CD4-positive, alpha-beta T cell treated with Interferon alpha-2 for 1 hour (primary cell): ENCODE measurements around the gene MTO1.
"Not testable (repeated sequence)": the region's sequence is repeated elsewhere in the genome, so short reads cannot be mapped to it uniquely, and the experiment has no call there.

ENCODE experiments used
- DNase-seq, 2 donors: peaks; one replicate each; pipeline ENCODE4 v3.0.0-alpha.2; 2020 to 2022

Gene MTO1

DNA sequence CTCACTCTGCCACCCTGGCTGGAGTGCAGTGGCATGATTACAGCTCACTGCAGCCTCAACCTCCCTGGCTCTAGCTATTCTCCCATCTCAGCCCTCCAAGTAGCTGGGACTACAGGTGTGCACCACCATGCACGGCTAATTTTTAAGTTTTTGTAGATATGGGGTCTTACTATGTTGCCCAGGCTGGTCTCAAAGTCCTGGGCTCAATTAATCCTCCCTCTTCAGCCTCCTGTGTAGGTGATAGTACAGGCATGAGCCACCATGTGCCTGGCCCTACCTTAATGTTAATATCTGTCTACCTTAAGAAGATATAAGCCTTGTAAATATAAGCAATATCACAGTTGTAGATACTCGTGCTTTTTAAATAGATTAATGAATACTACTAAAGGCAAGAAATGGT, 42.6 kb downstream of the MTO1 start:
- no peak for DNase-seq

DNA sequence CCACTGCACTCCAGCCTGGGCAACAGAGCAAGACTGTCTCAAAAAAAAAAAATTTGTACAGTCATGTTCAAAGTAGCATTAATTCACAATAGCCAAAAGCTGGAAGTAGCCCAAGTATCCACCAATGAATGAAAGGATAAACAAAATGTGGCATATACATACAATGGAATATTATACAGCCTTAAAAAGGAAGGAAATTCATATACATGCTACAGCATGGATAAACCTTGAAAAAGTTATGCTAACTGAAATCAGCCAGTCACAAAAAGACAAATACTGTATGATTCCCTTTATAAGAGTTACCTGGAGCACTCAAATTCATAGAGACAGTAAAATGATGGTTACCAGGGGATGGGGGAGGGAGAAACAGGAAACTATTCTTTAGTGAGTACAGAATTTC, 43.6 kb downstream of the MTO1 start:
- no peak for DNase-seq

DNA sequence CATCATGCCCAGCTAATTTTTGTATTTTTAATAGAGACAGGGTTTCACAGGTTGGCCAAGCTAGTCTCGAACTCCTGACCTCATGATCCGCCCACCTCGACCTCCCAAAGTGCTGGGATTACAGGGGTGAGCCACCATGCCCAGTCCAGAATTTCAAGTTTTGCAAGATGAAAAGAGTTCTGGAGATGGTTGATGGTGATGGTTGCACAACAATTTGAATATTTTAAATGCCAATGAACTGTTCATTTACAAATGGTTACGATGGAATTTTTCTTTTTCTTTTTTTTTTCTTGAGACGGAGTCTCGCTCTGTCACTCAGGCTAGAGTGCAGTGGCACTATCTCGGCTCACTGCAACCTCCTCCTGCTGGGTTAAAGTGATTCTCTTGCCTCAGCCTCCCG, 44.2 kb downstream of the MTO1 start:
- not testable (repeated sequence) for DNase-seq

DNA sequence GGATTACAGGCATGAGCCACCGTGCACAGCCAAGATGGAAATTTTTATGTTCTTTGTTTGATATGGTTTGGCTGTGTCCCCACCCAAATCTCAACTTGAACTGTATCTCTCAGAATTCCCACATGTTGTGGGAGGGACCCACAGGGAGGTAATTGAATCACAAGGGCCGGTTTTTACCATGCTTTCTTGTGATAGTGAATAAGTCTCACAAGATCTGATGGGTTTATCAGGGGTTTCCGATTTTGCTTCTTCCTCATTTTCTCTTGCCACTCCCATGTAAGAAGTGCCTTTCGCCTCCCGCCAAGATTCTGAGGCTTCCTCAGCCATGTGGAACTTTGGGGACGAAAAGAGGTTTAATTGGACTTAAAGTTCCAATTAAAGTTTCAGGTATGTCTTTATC, 44.7 kb downstream of the MTO1 start:
- no peak for DNase-seq

DNA sequence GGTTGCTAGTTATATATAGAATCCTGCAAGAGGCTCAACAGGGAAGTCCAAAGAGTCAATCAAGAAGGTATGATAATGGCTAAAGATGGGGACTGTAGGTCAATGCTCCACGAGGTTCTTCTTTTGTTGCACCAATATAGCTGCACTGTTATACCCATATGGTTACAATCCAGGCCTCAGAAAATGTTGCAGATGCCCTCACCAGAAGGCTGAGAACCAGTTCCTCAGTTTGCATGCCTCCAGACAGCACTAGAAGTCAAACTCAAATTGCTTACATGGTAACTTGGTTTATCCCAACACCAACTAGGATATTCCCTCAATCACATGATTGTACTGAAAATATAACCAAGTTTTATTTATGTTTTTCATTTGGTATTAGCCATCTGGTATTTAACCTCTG, 47.2 kb downstream of the MTO1 start:
- no peak for DNase-seq

DNA sequence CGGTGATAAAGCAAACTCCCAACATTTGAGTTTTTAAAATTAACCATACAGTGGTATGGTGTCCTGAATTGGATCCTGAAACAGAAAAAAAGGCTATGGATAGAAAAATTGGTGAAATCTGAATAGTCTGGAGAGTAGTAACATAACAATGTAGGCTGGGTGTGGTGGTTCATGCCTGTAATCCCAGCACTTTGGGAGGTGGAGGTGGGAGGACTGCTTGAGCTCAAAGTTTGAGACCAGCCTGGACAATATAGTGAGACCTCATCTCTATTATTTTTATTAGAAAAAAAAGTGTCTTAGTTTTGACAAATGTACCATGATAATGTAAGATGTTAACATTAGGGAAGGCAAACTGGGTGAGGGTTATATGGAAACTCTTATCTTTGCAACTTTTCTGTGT, 48.3 kb downstream of the MTO1 start:
- DNase-seq, result no peak

DNA sequence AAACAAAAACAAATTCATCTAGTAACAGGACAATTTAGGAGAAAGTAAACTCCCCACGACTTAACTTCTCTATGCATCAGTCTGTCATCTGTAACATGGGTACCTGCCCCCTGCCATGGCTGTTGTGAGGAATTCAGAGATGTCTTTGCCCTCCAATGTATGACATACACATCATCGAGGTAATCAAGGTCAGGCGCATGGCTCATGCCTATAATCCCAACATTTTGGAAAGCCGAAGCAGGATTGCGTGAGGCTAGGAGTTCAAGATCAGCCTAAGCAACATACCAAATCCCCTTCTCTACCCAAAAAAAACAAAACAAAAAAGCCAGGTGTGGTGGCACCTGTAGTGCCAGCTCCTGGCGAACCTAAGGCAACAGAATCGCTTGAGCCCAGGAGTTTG, 50.3 kb downstream of the MTO1 start:
- no peak for DNase-seq

DNA sequence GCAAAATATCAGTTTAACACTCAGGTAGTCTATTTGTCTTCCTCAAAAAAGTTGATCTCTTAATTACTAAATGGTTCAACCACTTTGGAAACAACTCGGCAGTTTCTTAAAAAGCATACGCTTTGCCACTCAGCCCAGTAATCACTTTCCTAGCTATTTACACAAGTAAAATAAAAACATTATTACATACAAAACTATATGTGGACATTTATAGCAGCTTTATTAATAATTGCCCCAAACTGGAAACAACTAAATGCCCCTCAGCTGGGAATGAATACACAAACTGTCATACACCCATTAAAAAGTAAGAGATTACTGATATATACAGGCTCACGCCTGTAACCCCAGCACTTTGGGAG, 51.9 kb downstream of the MTO1 start:
- DNase-seq, result peak in 1 of 2 donors; percentile 39

DNA sequence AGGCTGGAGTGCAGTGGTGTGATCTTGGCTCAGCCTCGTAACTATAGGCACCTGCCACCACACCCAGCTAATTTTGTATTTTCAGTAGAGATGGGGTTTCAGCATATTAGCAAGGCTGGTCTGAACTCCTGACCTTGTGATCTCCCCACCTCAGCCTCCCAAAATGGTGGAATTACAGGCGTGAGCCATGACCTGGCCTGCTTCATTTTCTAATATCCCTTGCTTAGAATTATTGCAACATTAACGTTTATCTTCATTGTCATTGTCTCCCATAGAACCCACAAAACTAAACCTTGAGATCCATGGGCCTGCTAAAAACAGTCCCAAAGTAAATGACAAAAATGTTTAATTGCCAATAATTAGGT, 53.2 kb downstream of the MTO1 start:
- DNase-seq, result no peak

DNA sequence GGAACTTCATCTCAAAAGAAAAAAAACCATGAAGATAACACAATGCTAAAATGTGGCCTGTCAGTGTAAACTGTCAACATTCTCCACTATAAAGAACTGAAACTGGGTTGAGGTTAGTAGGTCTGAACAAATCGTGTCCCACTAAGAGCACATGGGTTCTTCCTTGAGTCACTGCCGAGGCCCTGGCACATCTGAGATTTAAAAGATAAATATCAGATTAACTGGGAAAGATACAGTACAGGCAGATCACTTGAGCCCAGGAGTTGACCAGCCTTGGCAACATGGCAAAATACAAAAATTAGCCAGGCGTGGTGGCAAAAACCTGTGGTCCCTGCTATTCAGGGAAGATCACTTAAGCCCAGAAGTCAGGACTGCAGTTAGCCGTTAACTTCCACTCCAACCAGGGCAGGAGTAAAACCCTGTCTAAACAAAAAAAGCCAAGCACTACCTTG, 53.7 kb downstream of the MTO1 start:
- peak in 1 of 2 donors; percentile 50 for DNase-seq

DNA sequence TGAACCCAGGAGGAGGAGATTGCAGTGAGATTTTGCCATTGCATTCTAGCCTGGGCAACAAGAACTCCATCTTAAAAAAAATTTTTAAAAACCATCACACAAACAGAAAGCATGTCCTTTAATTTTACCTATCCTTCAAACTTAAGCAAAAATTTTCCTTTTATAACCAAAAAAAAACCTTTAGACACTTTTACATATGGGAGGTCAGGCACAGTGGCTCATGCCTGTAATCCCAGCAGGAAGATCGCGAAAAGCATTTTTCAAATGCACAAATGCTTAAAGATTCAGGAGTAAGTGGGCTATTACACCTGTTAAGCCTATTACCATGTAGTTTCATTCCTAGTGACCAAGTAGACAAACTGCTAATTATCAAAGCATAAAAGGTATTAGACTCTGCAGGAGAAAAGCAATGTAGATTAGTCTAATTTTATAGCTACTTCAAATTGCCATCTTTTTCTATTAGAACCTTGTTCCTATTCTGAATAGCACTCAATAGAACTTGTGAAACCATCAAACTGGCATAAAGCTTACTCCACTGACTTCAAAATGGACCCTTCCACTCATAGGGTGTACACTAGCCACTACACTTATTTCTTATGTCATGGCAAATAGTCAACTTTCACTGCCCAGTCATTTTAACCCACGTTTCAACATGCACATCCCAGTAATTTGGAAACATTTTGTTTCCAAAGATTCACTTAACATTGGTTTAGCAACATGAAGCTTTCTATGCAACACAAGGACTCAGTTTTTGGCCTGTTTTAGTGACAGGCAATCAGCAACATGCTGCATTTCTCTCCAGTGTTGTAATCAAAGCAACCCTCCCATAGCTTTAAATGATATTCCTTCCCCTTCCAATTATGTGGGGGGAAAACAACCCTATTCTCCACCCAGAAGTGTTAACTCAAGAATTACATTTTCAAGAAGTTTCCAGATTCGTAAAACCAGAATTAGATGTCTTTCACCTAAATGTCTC, 55.3 kb downstream of the MTO1 start:
- no peak for DNase-seq

DNA sequence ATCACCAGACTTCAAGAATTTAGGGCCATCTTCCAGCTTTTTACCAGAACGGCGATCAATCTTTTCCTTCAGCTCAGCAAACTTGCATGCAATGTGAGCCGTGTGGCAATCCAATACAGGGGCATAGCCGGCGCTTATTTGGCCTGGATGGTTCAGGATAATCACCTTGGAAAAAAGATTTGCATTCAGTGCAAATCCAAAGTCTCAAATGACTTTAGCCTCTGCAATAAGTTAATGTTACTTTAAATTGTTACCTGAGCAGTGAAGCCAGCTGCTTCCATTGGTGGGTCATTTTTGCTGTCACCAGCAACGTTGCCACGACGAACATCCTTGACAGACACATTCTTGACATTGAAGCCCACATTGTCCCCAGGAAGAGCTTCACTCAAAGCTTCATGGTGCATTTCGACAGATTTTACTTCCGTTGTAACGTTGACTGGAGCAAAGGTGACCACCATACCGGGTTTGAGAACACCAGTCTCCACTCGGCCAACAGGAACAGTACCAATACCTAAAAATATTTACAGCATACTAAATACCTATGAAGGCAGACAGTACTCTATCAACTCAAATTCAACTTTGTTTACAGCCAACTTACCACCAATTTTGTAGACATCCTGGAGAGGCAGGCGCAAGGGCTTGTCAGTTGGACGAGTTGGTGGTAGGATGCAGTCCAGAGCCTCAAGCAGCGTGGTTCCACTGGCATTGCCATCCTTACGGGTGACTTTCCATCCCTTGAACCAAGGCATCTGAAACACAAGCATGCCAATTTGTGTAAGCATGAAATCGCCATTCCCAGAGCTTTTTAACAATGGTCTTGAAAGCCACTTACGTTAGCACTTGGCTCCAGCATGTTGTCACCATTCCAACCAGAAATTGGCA, 56.8 kb downstream of the MTO1 start:
- not testable (repeated sequence) for DNase-seq

DNA sequence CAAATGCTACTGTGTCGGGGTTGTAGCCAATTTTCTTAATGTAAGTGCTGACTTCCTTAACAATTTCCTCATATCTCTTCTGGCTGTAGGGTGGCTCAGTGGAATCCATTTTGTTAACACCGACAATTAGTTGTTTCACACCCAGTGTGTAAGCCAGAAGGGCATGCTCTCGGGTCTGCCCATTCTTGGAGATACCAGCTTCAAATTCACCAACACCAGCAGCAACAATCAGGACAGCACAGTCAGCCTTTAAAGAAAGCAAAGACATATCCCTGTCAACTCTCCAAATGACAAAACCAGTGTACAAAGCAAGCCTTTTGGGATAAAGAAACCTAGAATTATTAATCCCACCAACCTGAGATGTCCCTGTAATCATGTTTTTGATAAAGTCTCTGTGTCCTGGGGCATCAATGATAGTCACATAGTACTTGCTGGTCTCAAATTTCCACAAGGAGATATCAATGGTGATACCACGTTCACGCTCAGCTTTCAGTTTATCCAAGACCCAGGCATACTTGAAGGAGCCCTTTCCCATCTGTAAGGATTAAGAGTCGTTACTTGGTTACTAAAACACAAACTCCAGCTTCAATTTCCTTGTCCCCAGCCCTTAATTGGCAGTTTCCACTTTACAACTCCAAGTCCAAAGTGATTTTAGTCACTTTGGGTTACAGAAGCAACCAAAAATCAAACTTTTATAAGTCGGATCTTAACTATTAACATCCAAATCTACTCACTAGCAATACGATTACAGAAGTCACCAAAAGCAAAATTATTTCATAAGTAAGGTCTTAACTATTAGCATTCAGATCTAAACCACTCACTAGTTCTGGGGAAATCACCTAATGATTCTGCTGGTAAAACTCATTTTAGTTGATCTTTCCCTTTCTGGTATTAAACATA, 57.7 kb downstream of the MTO1 start:
- DNase-seq, result peak in 1 of 2 donors; percentile 53

DNA sequence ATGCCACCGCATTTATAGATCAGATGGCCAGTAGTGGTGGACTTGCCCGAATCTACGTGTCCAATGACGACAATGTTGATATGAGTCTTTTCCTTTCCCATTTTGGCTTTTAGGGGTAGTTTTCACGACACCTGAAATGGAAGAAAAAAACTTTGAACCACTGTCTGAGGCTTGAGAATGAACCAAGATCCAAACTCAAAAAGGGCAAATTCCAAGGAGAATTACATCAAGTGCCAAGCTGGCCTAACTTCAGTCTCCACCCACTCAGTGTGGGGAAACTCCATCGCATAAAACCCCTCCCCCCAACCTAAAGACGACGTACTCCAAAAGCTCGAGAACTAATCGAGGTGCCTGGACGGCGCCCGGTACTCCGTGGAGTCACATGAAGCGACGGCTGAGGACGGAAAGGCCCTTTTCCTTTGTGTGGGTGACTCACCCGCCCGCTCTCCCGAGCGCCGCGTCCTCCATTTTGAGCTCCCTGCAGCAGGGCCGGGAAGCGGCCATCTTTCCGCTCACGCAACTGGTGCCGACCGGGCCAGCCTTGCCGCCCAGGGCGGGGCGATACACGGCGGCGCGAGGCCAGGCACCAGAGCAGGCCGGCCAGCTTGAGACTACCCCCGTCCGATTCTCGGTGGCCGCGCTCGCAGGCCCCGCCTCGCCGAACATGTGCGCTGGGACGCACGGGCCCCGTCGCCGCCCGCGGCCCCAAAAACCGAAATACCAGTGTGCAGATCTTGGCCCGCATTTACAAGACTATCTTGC, 58.6 kb downstream of the MTO1 start:
- DNase-seq, result peak; percentile 86 to 88

DNA sequence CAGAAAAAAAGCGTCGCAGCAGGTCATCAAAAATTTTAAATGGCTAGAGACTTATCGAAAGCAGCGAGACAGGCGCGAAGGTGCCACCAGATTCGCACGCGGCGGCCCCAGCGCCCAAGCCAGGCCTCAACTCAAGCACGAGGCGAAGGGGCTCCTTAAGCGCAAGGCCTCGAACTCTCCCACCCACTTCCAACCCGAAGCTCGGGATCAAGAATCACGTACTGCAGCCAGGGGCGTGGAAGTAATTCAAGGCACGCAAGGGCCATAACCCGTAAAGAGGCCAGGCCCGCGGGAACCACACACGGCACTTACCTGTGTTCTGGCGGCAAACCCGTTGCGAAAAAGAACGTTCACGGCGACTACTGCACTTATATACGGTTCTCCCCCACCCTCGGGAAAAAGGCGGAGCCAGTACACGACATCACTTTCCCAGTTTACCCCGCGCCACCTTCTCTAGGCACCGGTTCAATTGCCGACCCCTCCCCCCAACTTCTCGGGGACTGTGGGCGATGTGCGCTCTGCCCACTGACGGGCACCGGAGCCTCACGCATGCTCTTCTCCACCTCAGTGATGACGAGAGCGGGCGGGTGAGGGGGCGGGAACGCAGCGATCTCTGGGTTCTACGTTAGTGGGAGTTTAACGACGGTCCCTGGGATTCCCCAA, 59.3 kb downstream of the MTO1 start, which contains the start of gene EEF1A1:
TSS of gene EEF1A1 (minus strand) at position 345 of the 663 bp plus-strand sequence. CDS start 1,006 bp downstream, outside the sequence.
- peak; percentile 100 for DNase-seq

DNA sequence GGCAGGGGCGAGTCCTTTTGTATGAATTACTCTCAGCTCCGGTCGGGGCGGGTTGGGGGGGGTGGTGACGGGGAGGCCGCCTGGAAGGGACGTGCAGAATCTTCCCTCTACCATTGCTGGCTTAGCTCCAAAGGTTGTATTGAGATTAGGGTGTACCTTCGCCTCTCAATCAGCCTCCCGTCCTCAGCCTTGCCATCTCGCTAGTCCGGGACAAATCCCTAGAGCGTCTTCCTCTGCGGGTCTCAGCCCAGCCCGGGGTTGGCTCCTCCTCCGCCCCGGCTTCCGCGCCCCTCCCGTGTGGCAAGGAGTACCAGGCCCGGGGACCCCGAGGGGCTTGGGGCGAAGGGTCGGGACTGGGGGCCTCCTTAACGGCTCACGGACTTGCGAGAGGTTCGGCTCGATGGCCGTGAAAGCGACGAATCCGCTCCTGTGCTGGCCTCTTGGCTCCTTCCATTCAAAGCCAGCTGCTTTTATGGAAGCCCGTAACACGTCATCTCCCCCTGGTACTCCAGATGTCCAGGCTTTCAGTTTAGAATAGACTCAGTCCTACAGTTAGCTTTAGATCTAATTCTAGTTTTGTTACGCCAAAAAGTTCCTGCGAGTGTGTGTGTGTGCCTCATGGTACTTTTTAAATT, 59.9 kb downstream of the MTO1 start:
- DNase-seq, result no peak

DNA sequence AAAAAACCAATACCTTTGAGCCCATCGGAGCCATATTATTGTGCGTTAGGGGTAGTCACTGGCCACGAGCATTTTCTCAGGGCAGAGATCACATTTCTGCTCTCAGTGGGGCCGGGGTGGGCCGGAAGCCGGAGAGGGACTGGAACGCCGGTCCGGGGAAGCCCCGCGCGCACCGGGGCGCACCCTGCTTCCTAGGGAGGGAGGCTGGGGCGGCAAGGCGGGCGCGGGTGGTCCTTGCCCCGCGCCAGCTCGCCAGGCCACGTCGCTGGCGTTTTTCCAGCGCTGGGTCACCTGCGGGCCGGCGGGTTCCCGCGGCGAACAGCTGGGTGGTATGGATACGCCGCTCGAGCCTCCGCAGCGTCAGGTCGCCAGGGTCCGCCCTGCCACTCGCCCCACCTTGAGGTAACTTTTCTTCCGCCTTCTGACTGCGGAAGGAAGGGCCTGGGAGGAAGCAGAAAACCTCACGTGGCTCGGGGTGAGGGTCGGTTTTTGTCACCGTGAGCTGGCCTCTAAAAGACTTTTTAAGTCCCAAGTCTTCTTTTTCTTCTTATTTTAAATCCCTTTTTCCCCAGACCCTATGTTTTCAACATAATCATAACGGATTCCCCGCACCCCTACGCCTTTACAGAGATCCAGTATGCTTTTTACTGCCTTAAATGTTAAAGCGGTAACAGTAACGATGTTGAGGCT, 62.0 kb downstream of the MTO1 start:
- peak; percentile 73 to 84 for DNase-seq

DNA sequence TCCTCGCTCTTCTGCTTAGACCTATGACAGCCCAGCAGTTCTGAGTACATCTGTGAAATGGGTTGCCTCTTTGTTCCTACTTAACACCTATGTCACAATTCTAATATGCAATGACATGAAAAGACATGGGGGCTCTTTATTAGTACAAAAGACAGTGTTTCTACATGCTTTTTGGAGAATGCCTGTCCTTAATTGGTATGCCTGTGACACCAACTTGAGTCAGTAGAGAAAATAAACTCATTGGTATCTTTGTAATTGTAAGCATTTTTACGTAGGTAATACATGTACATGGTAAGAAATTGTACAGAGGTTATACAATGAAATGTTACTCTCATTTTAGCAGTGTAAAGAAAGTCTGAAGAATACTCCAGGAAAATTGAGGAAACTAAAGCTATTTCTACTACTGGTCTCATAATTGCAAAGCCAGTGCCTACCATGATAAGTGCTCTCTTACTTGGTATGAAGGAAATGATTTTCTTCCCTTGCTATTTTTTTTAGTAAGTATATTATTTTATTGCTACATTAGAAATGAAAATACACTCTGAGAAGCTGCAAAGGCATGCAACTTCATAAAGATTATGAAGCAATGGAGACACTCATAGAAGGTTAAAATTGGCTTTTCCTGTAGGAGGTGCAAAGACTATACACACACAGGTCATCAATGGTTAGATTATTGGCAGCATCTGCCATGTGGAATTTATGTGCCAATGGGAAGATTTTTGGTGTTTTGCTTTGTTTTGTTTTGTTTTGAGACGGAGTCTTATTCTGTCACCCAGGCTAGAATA, 64.2 kb downstream of the MTO1 start:
- no peak for DNase-seq

DNA sequence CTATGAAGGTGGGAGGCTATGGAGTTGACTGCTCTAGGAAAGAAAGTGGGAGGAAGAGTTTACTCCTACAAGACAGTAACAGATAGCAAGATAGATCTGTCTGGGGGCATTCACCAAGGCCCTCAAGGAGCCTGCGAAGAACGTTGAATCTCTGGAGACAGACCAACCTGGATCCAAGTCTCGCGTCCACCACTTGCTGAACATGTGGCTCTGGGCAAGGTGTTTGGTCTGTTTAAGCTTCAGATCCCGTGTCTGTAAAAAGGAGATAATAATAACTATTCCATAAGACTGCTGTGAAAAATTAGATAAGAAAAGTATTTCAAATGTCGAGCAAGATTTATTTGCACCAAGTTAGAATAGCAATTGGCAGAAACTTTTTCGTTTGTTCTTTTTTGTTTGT, 67.4 kb downstream of the MTO1 start:
- no peak for DNase-seq
